HCT116 (cell line): ENCODE data around the gene ASB4. TPM values are rescaled to one million over a fixed set of nuclear protein-coding genes. Genes with fewer than 3 reads are reported as not detected.

Experiments
- ATAC-seq: fragments of 200-7000 bp; cut with Tn5 transposase; 2 replicates; pipeline ENCODE4 v1.9.1; 2020; ENCODE audit warnings: mild to moderate bottlenecking, moderate library complexity
- BruUV-seq: library from RNA; stranded (reverse); fragments of 400-500 nt; replicated peaks from 2 replicates; lab custom pipeline; 2021; lab: Mats Ljungman, UMichigan
- CTCF ChIA-PET: fragments of 300-600 bp; sonication (Branson Sonifier 250); formaldehyde crosslinking; loops from one replicate; lab custom pipeline; 2021; ENCODE audit warnings: antibody characterized with exemption; lab: Charles Lee
- POLR2A ChIA-PET: fragments of 300-600, 350-600 bp; sonication (Branson Sonifier 250); formaldehyde crosslinking; loops from one replicate; lab custom pipeline; 2021; ENCODE audit warnings: antibody characterized with exemption; lab: Charles Lee
- RAD21 ChIA-PET, 2 experiments: fragments of 300-600 bp; sonication (Branson Sonifier 250); formaldehyde crosslinking; loops; one replicate each; lab custom pipeline; 2023; ENCODE audit warnings: low total read pairs in 2 of 2; ENCODE audit not compliant: uncharacterized antibody in 2 of 2, unreplicated experiment in 2 of 2, low non-redundant PET in 1 of 2; lab: Charles Lee
- DNase-seq: peaks from one replicate; pipeline ENCODE4 v3.0.0-alpha.2; 2010; ENCODE audit warnings: low read depth, low spot score
- H2AFZ ChIP-seq: fragments of 200-600 bp; shearing (Covaris generic), sonication (generic); 2 replicates; pipeline ENCODE4 v1.6.1; 2017; ENCODE audit warnings: low read depth, mixed run types, mixed read lengths, antibody characterized with exemption, low read length; ENCODE audit not compliant: poor library complexity, severe bottlenecking
- H3K27ac ChIP-seq: 2 replicates; pipeline ENCODE4 v1.5.1; 2012; ENCODE audit warnings: low read depth, low read length
- H3K27me3 ChIP-seq: fragments of 200-600 bp; sonication (generic); 2 replicates; pipeline ENCODE4 v1.6.1; 2016; ENCODE audit warnings: mixed run types, low read length, mixed read lengths; ENCODE audit not compliant: insufficient read depth
- H3K36me3 ChIP-seq, 2 experiments: fragments of 200-500 bp in 1 of 2; fragments of 200-600 bp in 1 of 2; sonication (Bioruptor generic) in 1 of 2; sonication (generic) in 1 of 2; 2 replicates each; pipeline versions ENCODE4 v1.5.1 to v1.6.1; 2014 to 2016; ENCODE audit warnings: low read length in 2 of 2, inconsistent platforms in 1 of 2, mixed read lengths in 1 of 2, mixed run types in 1 of 2; ENCODE audit not compliant: insufficient read depth in 2 of 2, control insufficient read depth in 1 of 2
- H3K4me1 ChIP-seq, 2 experiments: fragments of 200-600 bp in 1 of 2; sonication (generic) in 1 of 2; 2 replicates each; pipeline versions ENCODE4 v1.5.1 to v1.6.1; 2012 to 2017; ENCODE audit warnings: low read length in 2 of 2, inconsistent platforms in 1 of 2, mild to moderate bottlenecking in 1 of 2, mixed read lengths in 1 of 2, mixed run types in 1 of 2, moderate library complexity in 1 of 2; ENCODE audit not compliant: insufficient read depth in 2 of 2, control insufficient read depth in 1 of 2
- H3K4me2 ChIP-seq: fragments of 200-600 bp; sonication (generic); 2 replicates; pipeline ENCODE4 v1.6.1; 2017; ENCODE audit warnings: mixed run types, low read length, mixed read lengths
- H3K4me3 ChIP-seq, 2 experiments: fragments of 200-600 bp in 1 of 2; sonication (generic) in 1 of 2; replicated peaks in 1 of 2; 2 replicates each; pipeline ENCODE4 v1.5.1; 2011 to 2016; ENCODE audit warnings: low read length in 2 of 2, control low read depth in 1 of 2, low read depth in 1 of 2, mild to moderate bottlenecking in 1 of 2, mixed read lengths in 1 of 2, mixed run types in 1 of 2
- H3K79me2 ChIP-seq: fragments of 200-600 bp; sonication (generic); 2 replicates; pipeline ENCODE4 v1.6.1; 2017; ENCODE audit warnings: mild to moderate bottlenecking, mixed run types, low read length, moderate library complexity, mixed read lengths; ENCODE audit not compliant: insufficient read depth
- H3K9ac ChIP-seq: fragments of 200-600 bp; sonication (generic); 2 replicates; pipeline ENCODE4 v1.6.1; 2016; ENCODE audit warnings: low read length, mixed read lengths
- H3K9me2 ChIP-seq: fragments of 200-600 bp; sonication (generic), shearing (Covaris generic); 2 replicates; pipeline ENCODE4 v1.6.1; 2017; ENCODE audit warnings: mixed run types, mild to moderate bottlenecking, moderate library complexity; ENCODE audit not compliant: insufficient read depth
- H3K9me3 ChIP-seq, 2 experiments: fragments of 200-500 bp in 1 of 2; fragments of 200-600 bp in 1 of 2; sonication (Bioruptor generic) in 1 of 2; sonication (generic) in 1 of 2; 2 replicates each; pipeline ENCODE4 v1.6.1; 2014 to 2017; ENCODE audit warnings: low read length in 2 of 2, mixed read lengths in 2 of 2, inconsistent platforms in 1 of 2, low read depth in 1 of 2, mild to moderate bottlenecking in 1 of 2, mixed run types in 1 of 2, moderate library complexity in 1 of 2; ENCODE audit not compliant: control insufficient read depth in 1 of 2, insufficient read depth in 1 of 2
- H4K20me1 ChIP-seq: fragments of 200-600 bp; sonication (generic), shearing (Covaris generic); 2 replicates; pipeline ENCODE4 v1.6.1; 2017; ENCODE audit warnings: mixed run types, mild to moderate bottlenecking, moderate library complexity; ENCODE audit not compliant: insufficient read depth
- EGR1 ChIP-seq: IDR thresholded peaks from 2 replicates; pipeline ENCODE4 v1.6.1; 2012; ENCODE audit warnings: low read depth
- EZH2 ChIP-seq: fragments of 200-600 bp; sonication (generic); IDR thresholded peaks from 2 replicates; pipeline ENCODE4 v1.6.1; 2017; ENCODE audit warnings: antibody characterized with exemption, mixed run types
- FOSL1 ChIP-seq: IDR thresholded peaks from 2 replicates; pipeline ENCODE4 v1.6.1; 2012; ENCODE audit warnings: low read depth
- SP1 ChIP-seq: IDR thresholded peaks from 2 replicates; pipeline ENCODE4 v1.6.1; 2012; ENCODE audit warnings: low read depth
- TCF7L2 ChIP-seq: IDR thresholded peaks from 2 replicates; pipeline ENCODE4 v1.7.0; 2011; ENCODE audit warnings: borderline replicate concordance, inconsistent platforms; ENCODE audit not compliant: insufficient read depth, insufficient read length; ENCODE audit errors: extremely low read depth
- ZFX ChIP-seq: fragments of 450-650 bp; IDR thresholded peaks from 2 replicates; pipeline ENCODE4 v1.6.1; 2017
- intact Hi-C: fragments of 100-400 bp; cut with micrococcal nuclease; formaldehyde crosslinking; loops from 2 replicates; pipeline ENCODE4 v1.10.0; 2022
- total RNA-seq: library from RNA; stranded (reverse); gene quantifications from one replicate; pipeline ENCODE4 v1.2.1, GENCODE V29; 2021; ENCODE audit not compliant: unreplicated experiment
- TF ChIP-seq, protein P1 (sequence below): IDR thresholded peaks from 2 replicates; pipeline ENCODE4 v1.6.1; 2011; ENCODE audit warnings: mild to moderate bottlenecking, low read length, moderate library complexity; ENCODE audit not compliant: insufficient replicate concordance; ENCODE audit errors: extremely low read depth
- TF ChIP-seq, protein P2 (sequence below): IDR thresholded peaks from 2 replicates; pipeline ENCODE4 v1.6.1; 2012

The ASB4 gene
- total RNA-seq, 1 experiment from 2014 or later, result 0.12 TPM

DNA sequence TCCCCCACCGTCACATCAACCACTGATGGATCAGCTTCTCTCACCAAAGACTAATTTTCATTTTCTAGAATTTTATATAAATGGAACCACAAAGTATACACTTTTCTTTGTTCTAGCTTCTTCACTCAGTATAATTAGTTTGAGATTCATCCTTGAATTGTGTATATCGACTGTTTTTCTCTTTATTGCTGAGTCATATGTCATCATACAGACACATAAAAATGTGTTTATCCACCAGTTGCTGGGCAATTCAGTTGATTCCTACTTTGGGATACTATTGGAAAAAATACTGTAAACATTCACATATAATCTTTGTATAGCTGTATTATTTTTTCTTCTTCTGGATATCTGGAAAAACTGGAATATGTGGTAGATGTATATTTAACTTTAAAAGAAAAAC lies 84.0 kb downstream of the ASB4 start:
- Histone ChIP-seq H3K9me2 (no peaks in the 10 kb centered on the region), H3K79me2 (no peaks in the 10 kb centered on the region)
- CTCF ChIA-PET, result interaction anchor here (1.1 kb wide), 1 partner anchor 25 kb away, joined by 3 read pairs; no protein-coding TSS in a partner anchor

DNA sequence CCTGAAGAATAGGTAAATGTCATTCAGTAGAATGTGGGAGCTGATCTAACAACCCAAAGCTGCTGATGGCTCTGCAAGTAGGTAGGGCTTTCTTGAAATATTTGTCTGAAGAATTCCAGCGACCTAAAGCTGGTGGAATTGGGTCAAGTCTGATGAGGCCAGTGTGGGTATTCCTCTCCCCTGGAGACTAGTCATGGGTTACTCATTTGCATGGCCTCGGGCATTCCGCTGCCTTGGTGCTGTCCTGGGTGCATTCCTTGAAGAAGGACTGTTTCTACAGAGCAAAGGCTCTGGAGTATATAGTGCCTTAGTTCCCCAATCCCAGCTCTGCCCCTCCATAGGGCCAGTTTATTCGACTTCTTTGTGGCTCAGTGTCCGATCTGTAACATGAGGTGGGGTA lies 91.4 kb downstream of the ASB4 start:
- ATAC-seq, result no peak
- no peak overlapping the region for H3K4me3 ChIP-seq
- no peaks in the 10 kb centered on the region for H3K4me1 ChIP-seq
- H3K27me3 ChIP-seq, result no peaks in the 10 kb centered on the region
- H3K79me2 ChIP-seq, result no peaks in the 10 kb centered on the region
- no peak for DNase-seq
- no peaks in the 10 kb centered on the region for H4K20me1 ChIP-seq
- no peak for TF ChIP-seq EZH2
- TF ChIP-seq, all 23 proteins: peak for 0
- ChIA-PET RAD21 (no interaction called here), CTCF (no interaction called here), POLR2A (interaction anchor here (1.4 kb wide), 1 partner anchor 12 kb away, joined by 3 read pairs; no protein-coding TSS in a partner anchor)
- Histone ChIP-seq H3K9me2 (no peaks in the 10 kb centered on the region), H3K9ac (no peak overlapping the region), H3K9me3 (no peaks in the 10 kb centered on the region), H2AFZ (no peak overlapping the region), H3K36me3 (no peaks in the 10 kb centered on the region), H3K27ac (no peak overlapping the region), H3K4me2 (no peak overlapping the region)
- BruUV-seq, result no TSS peak
- intact Hi-C loops, result no loop called here

More for the DNA sequence above, 84.0 kb downstream of the ASB4 start:
- H3K27ac ChIP-seq, result no peak overlapping the region
- H3K36me3 ChIP-seq, result no peaks in the 10 kb centered on the region
- no peak overlapping the region for H3K9ac ChIP-seq
- intact Hi-C loops, result no loop called here
- DNase-seq, result no peak
- TF ChIP-seq TCF7L2, result no peak
- TF ChIP-seq EGR1, result no peak
- no peak for TF ChIP-seq ZFX
- TF ChIP-seq, protein P1, sequence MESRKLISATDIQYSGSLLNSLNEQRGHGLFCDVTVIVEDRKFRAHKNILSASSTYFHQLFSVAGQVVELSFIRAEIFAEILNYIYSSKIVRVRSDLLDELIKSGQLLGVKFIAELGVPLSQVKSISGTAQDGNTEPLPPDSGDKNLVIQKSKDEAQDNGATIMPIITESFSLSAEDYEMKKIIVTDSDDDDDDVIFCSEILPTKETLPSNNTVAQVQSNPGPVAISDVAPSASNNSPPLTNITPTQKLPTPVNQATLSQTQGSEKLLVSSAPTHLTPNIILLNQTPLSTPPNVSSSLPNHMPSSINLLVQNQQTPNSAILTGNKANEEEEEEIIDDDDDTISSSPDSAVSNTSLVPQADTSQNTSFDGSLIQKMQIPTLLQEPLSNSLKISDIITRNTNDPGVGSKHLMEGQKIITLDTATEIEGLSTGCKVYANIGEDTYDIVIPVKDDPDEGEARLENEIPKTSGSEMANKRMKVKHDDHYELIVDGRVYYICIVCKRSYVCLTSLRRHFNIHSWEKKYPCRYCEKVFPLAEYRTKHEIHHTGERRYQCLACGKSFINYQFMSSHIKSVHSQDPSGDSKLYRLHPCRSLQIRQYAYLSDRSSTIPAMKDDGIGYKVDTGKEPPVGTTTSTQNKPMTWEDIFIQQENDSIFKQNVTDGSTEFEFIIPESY, result no peak
- TF ChIP-seq, protein P2, sequence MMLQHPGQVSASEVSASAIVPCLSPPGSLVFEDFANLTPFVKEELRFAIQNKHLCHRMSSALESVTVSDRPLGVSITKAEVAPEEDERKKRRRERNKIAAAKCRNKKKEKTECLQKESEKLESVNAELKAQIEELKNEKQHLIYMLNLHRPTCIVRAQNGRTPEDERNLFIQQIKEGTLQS, result no peak
- TF ChIP-seq FOSL1, result no peak
- TF ChIP-seq SP1, result no peak
- TF ChIP-seq, all 23 proteins: peak for 0
- ChIA-PET RAD21 (no interaction called here), POLR2A (no interaction called here)
- no peak for ATAC-seq
- Histone ChIP-seq H2AFZ (no peak overlapping the region), H3K9me3 (no peaks in the 10 kb centered on the region), H3K4me1 (no peaks in the 10 kb centered on the region), H3K27me3 (no peaks in the 10 kb centered on the region), H3K4me3 (no peak overlapping the region), H4K20me1 (no peaks in the 10 kb centered on the region), H3K4me2 (no peak overlapping the region)
- no TSS peak for BruUV-seq
